ENCODE results near the gene DACT2. TPM values are rescaled to one million over a fixed set of nuclear protein-coding genes. Genes with fewer than 3 reads are reported as not detected.

The DACT2 gene
- total RNA-seq, 6 experiments from 2014 or later = not detected

GRCh38 chr6:168293636-168294530 lies 25.7 kb downstream of the DACT2 start:
- H3K27me3 Mint-ChIP-seq (ENCODE audit: insufficient read depth) = peaks cover 4% of the 10 kb centered on the region
- TF ChIP-seq, protein P1, sequence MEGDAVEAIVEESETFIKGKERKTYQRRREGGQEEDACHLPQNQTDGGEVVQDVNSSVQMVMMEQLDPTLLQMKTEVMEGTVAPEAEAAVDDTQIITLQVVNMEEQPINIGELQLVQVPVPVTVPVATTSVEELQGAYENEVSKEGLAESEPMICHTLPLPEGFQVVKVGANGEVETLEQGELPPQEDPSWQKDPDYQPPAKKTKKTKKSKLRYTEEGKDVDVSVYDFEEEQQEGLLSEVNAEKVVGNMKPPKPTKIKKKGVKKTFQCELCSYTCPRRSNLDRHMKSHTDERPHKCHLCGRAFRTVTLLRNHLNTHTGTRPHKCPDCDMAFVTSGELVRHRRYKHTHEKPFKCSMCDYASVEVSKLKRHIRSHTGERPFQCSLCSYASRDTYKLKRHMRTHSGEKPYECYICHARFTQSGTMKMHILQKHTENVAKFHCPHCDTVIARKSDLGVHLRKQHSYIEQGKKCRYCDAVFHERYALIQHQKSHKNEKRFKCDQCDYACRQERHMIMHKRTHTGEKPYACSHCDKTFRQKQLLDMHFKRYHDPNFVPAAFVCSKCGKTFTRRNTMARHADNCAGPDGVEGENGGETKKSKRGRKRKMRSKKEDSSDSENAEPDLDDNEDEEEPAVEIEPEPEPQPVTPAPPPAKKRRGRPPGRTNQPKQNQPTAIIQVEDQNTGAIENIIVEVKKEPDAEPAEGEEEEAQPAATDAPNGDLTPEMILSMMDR (IDR thresholded peaks at IDR 0.05) = no peak
- H3K36me3 Mint-ChIP-seq (ENCODE audit: low read depth) = peaks cover 9% of the 10 kb centered on the region; the same call in 1 of the 2 replicates
- no peaks in the 10 kb centered on the region for H3K4me1 Mint-ChIP-seq (ENCODE audit: low read depth)
- peaks cover 43% of the 10 kb centered on the region for H3K9me3 Mint-ChIP-seq
- H3K27ac Mint-ChIP-seq = no peak overlapping the region
- no peak for DNase-seq
- H3K4me3 Mint-ChIP-seq = no peak overlapping the region

GRCh38 chr6:168292826-168293225 lies 26.8 kb downstream of the DACT2 start:
- Mint-ChIP-seq H3K36me3 (ENCODE audit: low read depth) (peaks cover 9% of the 10 kb centered on the region; the same call in 1 of the 2 replicates), H3K9me3 (peaks cover 45% of the 10 kb centered on the region), H3K4me3 (no peak overlapping the region), H3K27ac (no peak overlapping the region), H3K27me3 (ENCODE audit: insufficient read depth) (peaks cover 4% of the 10 kb centered on the region), H3K4me1 (ENCODE audit: low read depth) (no peaks in the 10 kb centered on the region)
- TF ChIP-seq, protein P1 (IDR thresholded peaks at IDR 0.05) = no peak
- DNase-seq = no peak

DNA sequence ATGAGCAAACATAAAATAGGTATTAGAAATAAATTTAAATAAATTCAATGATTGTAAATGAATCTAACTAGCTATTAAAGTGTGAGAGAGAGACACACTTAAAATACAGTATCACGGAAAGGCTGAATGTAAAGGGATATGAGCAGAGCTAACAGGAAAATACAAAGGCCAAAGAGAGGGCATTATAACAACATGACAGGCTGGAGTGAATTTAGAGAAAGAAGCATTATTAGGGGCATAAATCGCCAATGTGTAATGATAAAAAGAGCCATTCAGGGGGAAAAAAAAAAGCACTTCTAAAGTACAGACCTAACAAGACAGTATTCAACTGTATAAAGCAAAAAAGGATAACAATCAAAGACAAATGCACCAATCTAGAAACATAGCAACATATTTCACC lies 28.1 kb downstream of the DACT2 start:
- Mint-ChIP-seq H3K4me1 (ENCODE audit: low read depth) (no peaks in the 10 kb centered on the region), H3K4me3 (no peak overlapping the region), H3K9me3 (peaks cover 31% of the 10 kb centered on the region), H3K36me3 (ENCODE audit: low read depth) (peaks cover 4% of the 10 kb centered on the region; the same call in 1 of the 2 replicates), H3K27me3 (ENCODE audit: insufficient read depth) (peaks cover 2% of the 10 kb centered on the region), H3K27ac (no peak overlapping the region)
- TF ChIP-seq, protein P1 (IDR thresholded peaks at IDR 0.05) = no peak
- DNase-seq = no peak

- Mint-ChIP-seq H3K36me3 (ENCODE audit: low read depth) (no peaks in the 10 kb centered on the region; the same call in none of the 2 replicates), H3K4me3 (no peak overlapping the region), H3K27ac (no peak overlapping the region), H3K27me3 (ENCODE audit: insufficient read depth) (peaks cover 2% of the 10 kb centered on the region), H3K4me1 (ENCODE audit: low read depth) (no peaks in the 10 kb centered on the region), H3K9me3 (peaks cover 22% of the 10 kb centered on the region)
- DNase-seq = no peak
- TF ChIP-seq, protein P1 (IDR thresholded peaks at IDR 0.05) = no peak
Observed at GRCh38 chr6:168290095-168290494, 29.5 kb downstream of the DACT2 start.

DNA sequence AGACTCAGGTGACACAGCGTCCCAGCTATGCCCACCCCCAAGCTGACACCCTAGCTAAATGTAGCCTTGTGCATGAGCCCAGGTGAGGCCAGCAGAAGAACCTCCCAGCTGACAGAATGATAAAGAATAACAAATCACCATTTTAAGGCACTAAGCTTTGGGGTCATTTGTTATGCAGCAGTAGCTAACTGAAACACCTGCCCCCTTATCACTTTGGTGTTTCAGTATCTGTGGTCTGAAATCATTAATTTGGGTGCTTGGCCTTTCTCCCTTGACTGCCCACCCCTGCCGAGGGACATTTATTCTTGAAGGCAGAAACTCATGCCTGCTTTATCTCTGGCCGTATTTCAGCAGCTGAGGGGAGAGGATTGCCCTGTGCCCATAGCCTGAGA lies 30.0 kb downstream of the DACT2 start:
- H3K4me1 Mint-ChIP-seq (ENCODE audit: low read depth) = no peaks in the 10 kb centered on the region
- TF ChIP-seq, protein P1 (IDR thresholded peaks at IDR 0.05) = no peak
- H3K27me3 Mint-ChIP-seq (ENCODE audit: insufficient read depth) = peaks cover 2% of the 10 kb centered on the region
- H3K9me3 Mint-ChIP-seq = peaks cover 23% of the 10 kb centered on the region
- DNase-seq = no peak
- H3K27ac Mint-ChIP-seq = no peak overlapping the region
- H3K36me3 Mint-ChIP-seq (ENCODE audit: low read depth) = no peaks in the 10 kb centered on the region; the same call in none of the 2 replicates
- no peak overlapping the region for H3K4me3 Mint-ChIP-seq

Measured in HFFc6 (cell line).